Activated CD4-positive, alpha-beta T cell treated with anti-CD3 and anti-CD28 coated beads, Interleukin-10, Interleukin-2, amounts not matched to agents 100 ng/mL and 50 ng/mL, durations not matched to agents 16 hours and 8 hours (primary cell): ENCODE results near the gene MED13L.

ENCODE experiments used
- DNase-seq: peaks from one replicate; pipeline ENCODE4 v3.0.0-alpha.2; 2020

Gene MED13L

GRCh38 chr12:115956236-115956635 is 321.3 kb downstream of the MED13L start:
- no peak for DNase-seq

DNA sequence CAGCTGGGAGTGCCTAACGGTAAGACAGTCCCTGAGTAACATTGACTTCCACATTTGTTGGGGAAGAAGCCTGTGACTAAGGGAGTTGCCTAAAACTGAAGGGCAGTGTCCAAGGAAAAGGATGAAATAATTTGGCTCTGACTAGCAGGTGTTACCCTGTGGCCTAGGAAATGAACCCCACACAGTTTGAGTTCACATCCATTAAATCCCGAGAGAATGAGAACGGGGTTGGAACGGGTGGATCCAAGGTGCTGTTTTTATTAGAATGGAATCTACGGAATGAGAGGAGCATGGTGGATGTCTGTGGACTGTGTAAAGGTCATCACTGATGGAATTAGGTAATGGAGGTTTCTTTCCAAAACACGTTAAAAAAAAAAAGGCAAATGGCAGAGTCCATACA is 324.0 kb downstream of the MED13L start:
- DNase-seq, result no peak

- no peak for DNase-seq
These were observed 324.5 kb downstream of the MED13L start for GRCh38 chr12:115953031-115953430.

- no peak for DNase-seq
These were observed 326.5 kb downstream of the MED13L start for GRCh38 chr12:115950959-115951358.

GRCh38 chr12:115949675-115950074 is 327.8 kb downstream of the MED13L start:
- no peak for DNase-seq

GRCh38 chr12:115947696-115948062 is 329.8 kb downstream of the MED13L start:
- no peak for DNase-seq

DNA sequence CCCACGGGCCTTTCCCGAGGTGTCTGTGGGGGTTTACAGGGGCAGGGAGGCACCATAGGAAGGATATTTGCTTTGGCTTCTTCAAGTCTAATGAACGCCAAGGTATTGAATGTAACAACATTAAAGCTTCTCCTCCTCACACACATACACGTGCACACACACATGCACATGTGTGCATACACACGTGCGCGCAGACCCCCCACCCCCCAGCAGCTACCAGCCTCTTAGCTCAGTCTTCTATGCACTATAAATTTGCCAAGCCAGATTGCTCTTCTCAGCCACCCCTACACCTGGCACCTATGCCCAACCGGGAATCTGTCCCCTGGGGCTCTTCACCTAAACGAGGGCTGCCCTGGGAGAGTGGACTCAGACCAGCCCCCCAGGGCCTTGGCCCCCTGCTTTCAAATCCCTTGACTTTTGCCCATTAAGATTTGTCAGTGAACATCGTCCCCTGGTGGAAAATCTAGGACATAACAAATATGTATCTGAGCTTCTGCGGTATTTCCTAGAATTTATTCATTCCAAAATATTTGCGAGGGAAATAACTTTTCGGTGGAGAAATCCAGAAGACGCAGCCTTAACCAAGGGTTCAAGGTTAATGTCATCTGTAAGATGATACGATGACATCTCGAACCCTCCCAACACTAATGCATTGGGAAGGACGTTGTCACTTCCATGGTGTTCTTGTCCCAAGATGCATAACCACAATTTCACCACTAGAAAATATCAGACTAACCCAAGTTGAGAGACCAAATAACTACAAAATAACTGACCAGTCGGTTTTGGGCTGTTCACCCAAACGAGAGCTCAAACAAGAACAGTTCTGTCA is 330.4 kb downstream of the MED13L start:
- no peak for DNase-seq

DNA sequence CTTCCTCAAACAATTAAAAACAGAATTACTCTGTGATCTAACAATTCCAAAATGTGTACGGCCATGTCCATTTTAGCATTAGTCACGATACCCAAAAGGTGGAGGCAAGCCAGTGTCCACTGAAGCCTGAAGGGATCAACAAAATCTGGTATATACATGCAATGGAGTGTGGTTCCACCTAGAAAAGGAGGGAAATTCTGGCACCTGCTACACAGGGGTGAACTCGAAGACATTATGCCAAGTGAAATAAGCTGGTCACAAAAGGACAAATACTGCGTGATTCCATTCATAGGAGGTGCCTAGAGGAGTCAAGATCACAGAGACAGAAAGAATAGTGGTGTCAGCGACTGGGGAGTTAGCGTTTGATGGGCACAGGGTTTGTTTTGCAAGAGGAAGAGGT is 331.4 kb downstream of the MED13L start:
- no peak for DNase-seq

GRCh38 chr12:115945491-115945885 is 332.0 kb downstream of the MED13L start:
- no peak for DNase-seq

GRCh38 chr12:115944837-115945490 is 332.5 kb downstream of the MED13L start:
- no peak for DNase-seq

- DNase-seq, result no peak
These were observed 333.1 kb downstream of the MED13L start for GRCh38 chr12:115944392-115944742.

DNA sequence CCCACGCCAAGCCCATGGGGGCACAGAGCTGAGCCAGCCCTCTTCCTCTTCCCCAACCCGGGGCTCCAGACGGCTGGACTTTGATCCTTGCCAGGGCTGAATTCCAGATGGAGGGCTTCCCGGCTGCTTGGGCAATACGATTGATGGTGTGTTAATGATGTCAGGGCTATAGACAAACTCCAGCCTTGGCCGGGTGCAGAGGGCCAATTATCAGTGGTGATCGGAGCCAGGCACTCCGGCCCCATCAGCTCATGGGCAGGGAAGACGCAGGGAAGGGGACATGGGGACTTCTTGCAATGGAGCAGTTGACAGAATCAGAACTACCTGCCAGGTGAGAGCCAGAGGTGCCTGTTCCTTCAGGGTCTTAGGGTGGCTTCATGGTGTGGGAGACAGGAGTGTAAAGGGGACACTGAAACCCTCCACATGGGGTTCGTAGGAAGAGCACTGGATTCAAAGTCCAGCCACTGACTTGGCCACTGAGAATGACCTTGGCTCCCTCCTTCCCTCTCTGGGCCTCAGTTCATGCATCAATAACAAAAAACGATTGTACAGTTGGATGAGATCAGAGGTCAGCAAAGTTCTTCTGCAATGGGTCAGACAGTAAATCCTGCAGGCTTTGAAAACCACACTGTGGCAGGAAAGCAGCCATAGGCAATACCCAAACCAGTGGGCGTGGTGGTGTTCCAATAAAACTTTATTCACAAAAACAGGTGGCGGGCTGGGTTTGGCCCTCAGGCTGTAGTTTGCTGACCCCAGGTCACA is 333.7 kb downstream of the MED13L start:
- DNase-seq, result no peak

GRCh38 chr12:115943310-115943629 is 334.2 kb downstream of the MED13L start:
- DNase-seq, result no peak

- no peak for DNase-seq
These were observed 335.1 kb downstream of the MED13L start for GRCh38 chr12:115942346-115942745.

- DNase-seq, result no peak
These were observed 336.1 kb downstream of the MED13L start for GRCh38 chr12:115941362-115941761.

DNA sequence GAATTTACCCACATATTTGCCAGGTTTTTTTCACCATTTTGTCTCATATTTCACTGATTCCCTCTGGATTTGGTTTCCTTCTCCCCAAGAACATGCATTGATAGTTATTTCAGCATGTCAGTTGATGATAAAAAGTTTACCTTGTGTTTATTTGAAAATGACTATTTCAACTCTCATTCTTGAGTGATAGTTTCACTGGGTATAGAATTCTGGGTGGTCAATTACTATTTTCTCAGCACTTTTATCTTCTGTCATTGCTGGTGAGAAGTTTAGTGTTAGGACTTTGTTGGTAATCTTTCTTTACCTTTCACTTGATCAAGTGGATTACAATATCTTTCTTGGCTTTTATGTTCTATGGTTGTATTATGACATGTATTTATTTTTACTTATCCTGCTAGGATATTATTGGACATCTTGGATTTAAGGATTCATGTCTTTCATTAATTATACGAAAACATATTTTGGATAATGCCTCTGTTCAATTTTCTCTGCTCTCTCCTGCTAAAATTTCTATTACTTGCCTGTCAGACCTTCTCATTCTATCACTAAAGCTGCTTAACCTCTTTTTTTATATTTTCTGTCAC is 338.6 kb downstream of the MED13L start:
- DNase-seq, result no peak

- no peak for DNase-seq
These were observed 340.2 kb downstream of the MED13L start for GRCh38 chr12:115936997-115937916.

GRCh38 chr12:115934877-115935276 is 342.6 kb downstream of the MED13L start:
- DNase-seq, result no peak

DNA sequence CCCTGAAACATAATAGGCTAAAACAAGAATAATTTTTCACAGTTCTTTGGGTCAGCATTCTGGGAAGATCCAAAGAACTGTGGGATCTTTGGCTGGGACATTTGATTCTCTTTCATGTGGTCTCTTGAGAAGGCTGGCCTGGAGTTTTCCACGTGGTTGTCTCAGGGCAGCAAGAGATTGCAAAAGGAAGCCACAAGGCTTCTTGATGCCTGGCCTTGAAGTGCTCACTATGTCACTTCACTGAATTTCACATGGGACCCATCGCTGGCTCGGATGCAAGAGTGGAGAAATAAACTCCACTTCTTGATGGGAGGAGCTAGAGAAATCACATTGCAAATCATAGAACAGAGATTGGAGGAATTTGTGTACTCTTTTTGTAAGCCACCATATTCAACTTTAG is 343.4 kb downstream of the MED13L start:
- no peak for DNase-seq

DNA sequence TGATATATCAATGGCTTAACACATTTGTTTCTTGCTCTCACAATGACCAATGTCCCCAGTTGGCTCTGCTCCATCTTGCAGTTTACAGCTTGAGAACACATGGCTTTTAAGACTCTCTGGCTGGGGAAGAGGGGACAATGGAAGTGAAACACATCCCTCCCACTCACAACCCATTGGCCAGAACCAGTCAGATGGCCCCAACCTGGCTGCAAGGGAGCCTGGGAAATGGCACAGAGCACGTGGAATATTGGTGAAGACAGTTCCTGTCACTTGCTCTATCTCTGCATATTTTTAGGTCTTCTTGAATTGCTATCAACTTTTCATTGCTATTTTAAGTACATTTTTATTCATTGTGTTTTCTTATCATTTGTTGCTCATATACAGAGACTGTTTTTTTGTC is 345.4 kb downstream of the MED13L start:
- no peak for DNase-seq

GRCh38 chr12:115930336-115930735 is 347.2 kb downstream of the MED13L start:
- no peak for DNase-seq

DNA sequence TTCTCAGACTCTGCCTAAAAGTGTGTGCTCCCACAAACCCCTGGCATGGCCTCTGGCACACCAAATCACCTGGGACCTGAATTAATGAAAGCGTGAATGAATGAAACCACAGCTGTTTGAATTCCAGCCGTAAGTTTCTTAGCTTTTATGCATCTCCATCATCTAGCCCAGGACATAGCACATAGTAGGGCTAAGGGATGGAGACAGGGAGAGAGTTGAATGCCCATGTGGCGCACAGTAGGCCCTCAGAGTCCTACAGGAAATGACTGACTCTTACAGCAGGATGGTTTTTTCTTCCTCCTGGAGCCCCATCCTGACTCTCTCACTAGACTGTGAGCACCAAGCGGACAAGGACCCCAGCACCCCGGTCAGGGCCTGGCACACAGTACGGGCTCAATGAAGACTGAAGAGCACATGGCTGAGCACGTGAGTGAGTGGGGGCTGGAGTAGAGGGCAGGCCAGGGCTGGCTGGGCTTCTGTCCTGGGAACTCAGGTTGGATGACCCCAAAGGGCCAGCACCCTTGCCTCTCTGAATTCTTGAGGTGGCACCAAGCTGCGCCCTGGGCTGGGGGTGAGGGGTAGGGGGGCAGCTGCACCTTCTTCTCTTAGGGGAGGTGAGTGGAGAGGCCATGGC is 351.3 kb downstream of the MED13L start:
- DNase-seq, result no peak
